Activated T-cell treated with anti-CD3 and anti-CD28 coated beads, Interleukin-2, amount 50 U/mL, for 24 hours (primary cell): ENCODE results near the gene PDE1A.

Source experiments
- DNase-seq: peaks from one replicate; pipeline ENCODE4 v3.0.0-alpha.2; 2020
- H3K27ac Mint-ChIP-seq: 2 replicates; pipeline ENCODE4 v1.8.0; 2020; ENCODE audit warnings: mild to moderate bottlenecking, mixed read lengths
- H3K27me3 Mint-ChIP-seq: 2 replicates; pipeline ENCODE4 v1.8.0; 2020; ENCODE audit warnings: mixed read lengths
- H3K36me3 Mint-ChIP-seq: 2 replicates; pipeline ENCODE4 v1.8.0; 2020; ENCODE audit warnings: low read depth, mixed read lengths
- H3K4me1 Mint-ChIP-seq: 2 replicates; pipeline ENCODE4 v1.8.0; 2020; ENCODE audit warnings: low read depth, mixed read lengths
- H3K4me3 Mint-ChIP-seq: 2 replicates; pipeline ENCODE4 v1.8.0; 2020; ENCODE audit warnings: mild to moderate bottlenecking, moderate library complexity, mixed read lengths
- H3K9me3 Mint-ChIP-seq: 2 replicates; pipeline ENCODE4 v1.8.0; 2020; ENCODE audit warnings: mixed read lengths

The PDE1A gene

GRCh38 chr2:182247831-182248230 is 179.0 kb downstream of the PDE1A start:
- Mint-ChIP-seq H3K27ac (no peak overlapping the region), H3K4me3 (no peak overlapping the region), H3K27me3 (peaks cover 8% of the 10 kb centered on the region), H3K36me3 (no peaks in the 10 kb centered on the region), H3K9me3 (no peaks in the 10 kb centered on the region), H3K4me1 (no peaks in the 10 kb centered on the region)
- no peak for DNase-seq

GRCh38 chr2:182245963-182246362 is 180.9 kb downstream of the PDE1A start:
- Mint-ChIP-seq H3K4me1 (peaks cover 1% of the 10 kb centered on the region), H3K36me3 (no peaks in the 10 kb centered on the region), H3K4me3 (no peak overlapping the region), H3K9me3 (no peaks in the 10 kb centered on the region), H3K27ac (no peak overlapping the region), H3K27me3 (peaks cover 5% of the 10 kb centered on the region)
- DNase-seq: no peak

DNA sequence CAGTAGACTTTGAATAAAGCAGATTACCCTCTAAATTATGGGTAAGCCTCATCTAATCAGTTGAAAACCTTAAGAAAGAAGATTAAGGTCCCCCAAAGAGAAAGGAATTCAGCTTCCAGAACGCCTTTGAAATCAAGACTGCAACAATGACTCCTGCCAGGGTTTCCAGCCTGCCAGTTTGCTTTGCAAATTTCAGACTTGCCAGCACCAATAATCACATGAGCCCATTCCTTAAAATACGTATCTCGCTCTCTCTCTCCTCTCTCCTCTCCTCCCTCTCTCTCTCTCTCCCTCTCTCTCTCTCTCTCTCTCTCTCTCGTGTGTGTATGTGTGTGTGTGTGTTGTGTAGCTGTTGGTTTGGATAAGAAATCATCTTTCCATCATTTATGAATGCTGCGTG is 184.2 kb downstream of the PDE1A start:
- H3K27ac Mint-ChIP-seq: no peak overlapping the region
- no peaks in the 10 kb centered on the region for H3K36me3 Mint-ChIP-seq
- no peaks in the 10 kb centered on the region for H3K9me3 Mint-ChIP-seq
- H3K4me1 Mint-ChIP-seq: peaks cover 5% of the 10 kb centered on the region
- H3K27me3 Mint-ChIP-seq: peaks cover 2% of the 10 kb centered on the region
- H3K4me3 Mint-ChIP-seq: no peak overlapping the region
- no peak for DNase-seq

- Mint-ChIP-seq H3K4me3 (no peak overlapping the region), H3K36me3 (no peaks in the 10 kb centered on the region), H3K9me3 (no peaks in the 10 kb centered on the region), H3K4me1 (peaks cover 5% of the 10 kb centered on the region), H3K27me3 (peaks cover 2% of the 10 kb centered on the region), H3K27ac (no peak overlapping the region)
- DNase-seq: no peak
Measured at GRCh38 chr2:182241936-182242335, 184.9 kb downstream of the PDE1A start.

DNA sequence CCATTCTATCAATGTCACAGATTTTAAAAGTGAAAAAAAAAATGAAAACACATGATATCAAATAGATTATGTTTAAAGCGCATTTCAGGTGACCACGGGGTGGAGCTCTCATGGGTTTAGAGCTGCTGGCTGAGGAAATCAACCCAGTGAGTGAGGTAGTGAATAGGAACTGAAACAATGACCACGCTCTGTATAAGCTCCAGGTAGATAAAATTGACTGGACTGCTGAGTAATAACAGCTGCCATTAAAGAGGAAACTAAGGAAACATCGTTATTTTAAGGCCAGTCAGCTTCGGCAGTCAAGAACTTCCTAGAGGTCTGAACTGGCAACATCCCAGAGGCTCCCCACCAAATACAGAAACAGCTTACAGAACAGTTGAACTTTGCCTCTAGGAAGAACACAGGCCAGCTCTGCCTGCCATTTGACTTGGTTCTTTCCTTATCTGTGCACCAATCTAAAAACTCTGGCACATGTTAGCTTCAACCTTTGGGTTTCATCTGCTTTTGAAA is 185.9 kb downstream of the PDE1A start:
- Mint-ChIP-seq H3K27me3 (peaks cover 2% of the 10 kb centered on the region), H3K4me1 (peaks cover 5% of the 10 kb centered on the region), H3K9me3 (no peaks in the 10 kb centered on the region), H3K27ac (no peak overlapping the region), H3K4me3 (no peak overlapping the region), H3K36me3 (no peaks in the 10 kb centered on the region)
- no peak for DNase-seq

GRCh38 chr2:182230561-182230960 is 196.3 kb downstream of the PDE1A start:
- Mint-ChIP-seq H3K9me3 (no peaks in the 10 kb centered on the region), H3K36me3 (no peaks in the 10 kb centered on the region), H3K4me1 (no peaks in the 10 kb centered on the region), H3K27ac (no peak overlapping the region), H3K4me3 (no peak overlapping the region), H3K27me3 (peaks cover 2% of the 10 kb centered on the region)
- no peak for DNase-seq

DNA sequence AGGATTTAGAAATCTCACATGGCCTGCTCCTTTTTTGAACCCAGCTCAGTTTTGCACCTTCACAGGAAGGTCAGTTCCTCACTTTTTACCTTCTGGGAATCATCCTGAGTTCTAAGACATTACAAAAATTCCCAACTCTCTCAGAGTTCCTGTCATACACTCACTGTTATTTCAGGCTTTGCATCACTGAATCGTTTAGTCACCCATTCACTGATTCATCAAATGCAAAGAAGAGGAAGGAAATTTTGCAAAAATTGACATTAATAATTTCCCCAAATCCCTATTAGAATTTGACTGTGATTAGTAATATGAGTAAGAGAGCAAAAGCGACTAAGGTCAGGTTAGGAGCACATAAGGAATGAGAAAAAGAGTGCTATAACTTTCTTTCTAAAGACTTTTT is 197.5 kb downstream of the PDE1A start:
- Mint-ChIP-seq H3K36me3 (no peaks in the 10 kb centered on the region), H3K27ac (no peak overlapping the region), H3K4me1 (no peaks in the 10 kb centered on the region), H3K4me3 (no peak overlapping the region), H3K27me3 (peaks cover 2% of the 10 kb centered on the region), H3K9me3 (no peaks in the 10 kb centered on the region)
- no peak for DNase-seq

- DNase-seq: no peak
- Mint-ChIP-seq H3K27ac (no peak overlapping the region), H3K4me1 (no peaks in the 10 kb centered on the region), H3K36me3 (no peaks in the 10 kb centered on the region), H3K9me3 (no peaks in the 10 kb centered on the region), H3K4me3 (no peak overlapping the region), H3K27me3 (peaks cover 2% of the 10 kb centered on the region)
Measured at GRCh38 chr2:182228741-182229140, 198.1 kb downstream of the PDE1A start.

DNA sequence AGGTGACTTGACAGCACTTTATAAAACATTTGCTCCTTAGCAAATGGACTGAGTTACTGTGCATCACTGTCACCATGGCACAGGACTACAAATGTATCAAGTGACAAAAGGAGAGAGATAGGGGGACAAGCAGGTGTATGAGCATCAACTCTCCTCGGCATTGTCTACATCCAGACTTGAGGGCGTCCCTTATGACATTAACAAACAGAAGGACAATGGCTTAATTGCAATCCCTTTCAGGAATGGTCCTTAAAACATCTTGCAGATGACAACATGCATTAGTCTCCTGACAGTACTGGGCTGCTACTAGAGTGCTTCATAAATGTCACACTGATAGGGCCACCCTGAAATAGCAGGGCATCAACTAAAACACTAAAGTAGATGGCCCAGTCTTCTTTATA is 198.8 kb downstream of the PDE1A start:
- H3K4me3 Mint-ChIP-seq: no peak overlapping the region
- H3K4me1 Mint-ChIP-seq: no peaks in the 10 kb centered on the region

GRCh38 chr2:182226807-182227206 is 200.0 kb downstream of the PDE1A start:
- Mint-ChIP-seq H3K9me3 (no peaks in the 10 kb centered on the region), H3K36me3 (no peaks in the 10 kb centered on the region), H3K4me3 (no peak overlapping the region), H3K27me3 (no peaks in the 10 kb centered on the region), H3K4me1 (no peaks in the 10 kb centered on the region), H3K27ac (no peak overlapping the region)
- no peak for DNase-seq

More for the DNA sequence above, 198.8 kb downstream of the PDE1A start:
- Mint-ChIP-seq H3K27ac (no peak overlapping the region), H3K27me3 (peaks cover 2% of the 10 kb centered on the region), H3K36me3 (no peaks in the 10 kb centered on the region), H3K9me3 (no peaks in the 10 kb centered on the region)
- DNase-seq: no peak

DNA sequence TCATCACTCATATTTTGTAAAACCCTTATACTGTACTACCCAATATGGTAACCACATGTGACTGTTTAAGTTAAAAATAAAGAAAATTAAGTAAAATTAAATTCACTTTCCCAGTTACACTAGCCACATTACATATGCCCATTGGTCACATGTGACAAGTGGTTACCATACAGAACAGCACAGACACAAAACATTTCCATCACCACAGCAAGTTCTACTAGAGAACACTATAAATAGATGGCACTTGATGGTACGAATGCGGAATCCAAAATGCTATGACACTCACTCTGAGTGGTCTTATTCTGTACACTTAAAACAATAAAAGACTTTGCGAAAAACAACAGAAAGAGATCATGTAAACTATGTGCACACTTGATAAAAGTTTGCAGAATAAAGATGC is 202.2 kb downstream of the PDE1A start:
- Mint-ChIP-seq H3K27me3 (peaks cover 3% of the 10 kb centered on the region), H3K27ac (no peak overlapping the region), H3K4me3 (no peak overlapping the region), H3K36me3 (no peaks in the 10 kb centered on the region), H3K9me3 (no peaks in the 10 kb centered on the region), H3K4me1 (no peaks in the 10 kb centered on the region)
- DNase-seq: no peak

GRCh38 chr2:182220998-182221397 is 205.8 kb downstream of the PDE1A start:
- no peaks in the 10 kb centered on the region for H3K4me1 Mint-ChIP-seq
- H3K27ac Mint-ChIP-seq: no peak overlapping the region
- H3K4me3 Mint-ChIP-seq: no peak overlapping the region
- H3K36me3 Mint-ChIP-seq: no peaks in the 10 kb centered on the region
- no peak for DNase-seq
- H3K27me3 Mint-ChIP-seq: peaks cover 3% of the 10 kb centered on the region
- no peaks in the 10 kb centered on the region for H3K9me3 Mint-ChIP-seq

DNA sequence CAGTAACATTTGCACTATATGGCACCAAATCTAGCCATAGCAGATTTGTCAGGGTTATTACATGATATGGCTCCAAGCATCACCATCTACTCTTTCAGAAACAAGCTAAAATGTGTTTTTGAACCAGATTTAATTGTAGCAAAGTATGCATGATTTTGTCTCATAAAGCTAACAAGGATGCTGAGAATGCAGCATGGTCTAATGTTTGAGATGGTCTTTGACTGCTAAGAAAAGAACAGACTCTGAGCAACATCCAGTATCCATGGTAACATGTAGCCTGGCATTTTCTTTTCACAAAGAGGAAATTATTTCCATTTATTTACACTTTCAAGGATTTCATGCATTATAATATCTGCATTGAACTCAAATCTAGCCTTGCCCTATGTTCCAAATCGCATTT is 206.5 kb downstream of the PDE1A start:
- peaks cover 3% of the 10 kb centered on the region for H3K27me3 Mint-ChIP-seq
- no peak overlapping the region for H3K27ac Mint-ChIP-seq
- no peaks in the 10 kb centered on the region for H3K9me3 Mint-ChIP-seq
- H3K4me3 Mint-ChIP-seq: no peak overlapping the region
- no peaks in the 10 kb centered on the region for H3K4me1 Mint-ChIP-seq
- DNase-seq: no peak
- no peaks in the 10 kb centered on the region for H3K36me3 Mint-ChIP-seq

- no peaks in the 10 kb centered on the region for H3K4me1 Mint-ChIP-seq
- H3K36me3 Mint-ChIP-seq: no peaks in the 10 kb centered on the region
- no peak for DNase-seq
- H3K4me3 Mint-ChIP-seq: no peak overlapping the region
- no peaks in the 10 kb centered on the region for H3K9me3 Mint-ChIP-seq
- H3K27ac Mint-ChIP-seq: no peak overlapping the region
- H3K27me3 Mint-ChIP-seq: no peaks in the 10 kb centered on the region
Measured at GRCh38 chr2:182210669-182211068, 216.2 kb downstream of the PDE1A start.

- Mint-ChIP-seq H3K4me3 (no peak overlapping the region), H3K27me3 (no peaks in the 10 kb centered on the region), H3K27ac (no peak overlapping the region), H3K9me3 (no peaks in the 10 kb centered on the region), H3K4me1 (no peaks in the 10 kb centered on the region), H3K36me3 (no peaks in the 10 kb centered on the region)
- DNase-seq: no peak
Measured at GRCh38 chr2:182208421-182208820, 218.4 kb downstream of the PDE1A start.

DNA sequence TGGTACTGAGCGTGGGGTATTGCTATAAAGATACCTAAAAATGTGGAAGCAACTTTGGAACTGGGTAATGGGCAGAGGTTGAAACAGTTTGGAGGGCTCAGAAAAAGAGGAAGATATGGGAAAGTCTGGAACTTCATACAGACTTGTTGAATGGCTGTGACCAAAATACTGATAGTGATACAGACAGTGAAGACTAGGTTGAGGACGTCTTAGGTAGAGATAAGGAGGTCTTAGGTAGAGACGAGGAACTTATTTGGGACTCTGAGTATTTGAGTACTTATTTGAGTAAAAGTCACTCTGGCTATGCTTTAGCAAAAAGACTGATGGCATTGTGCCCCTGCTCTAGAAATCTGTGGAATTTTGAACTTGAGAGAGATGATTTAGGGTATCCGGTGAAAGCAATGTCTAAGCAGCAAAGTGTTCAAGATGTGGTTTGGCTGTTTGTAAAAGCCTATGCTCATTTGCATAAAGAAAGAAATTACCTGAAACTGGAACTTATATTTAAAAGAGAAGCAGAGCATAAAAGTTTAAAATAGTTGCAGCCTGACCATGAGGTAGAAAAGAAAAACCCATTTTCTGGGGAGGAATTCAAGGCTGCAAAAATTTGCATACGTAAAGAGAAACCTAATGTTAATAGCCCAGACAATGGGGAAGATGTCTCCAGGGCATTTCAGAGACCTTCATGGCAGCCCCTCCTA is 219.6 kb downstream of the PDE1A start:
- no peak overlapping the region for H3K4me3 Mint-ChIP-seq
- H3K36me3 Mint-ChIP-seq: no peaks in the 10 kb centered on the region
- no peak overlapping the region for H3K27ac Mint-ChIP-seq
- no peaks in the 10 kb centered on the region for H3K4me1 Mint-ChIP-seq
- no peaks in the 10 kb centered on the region for H3K27me3 Mint-ChIP-seq
- DNase-seq: no peak
- H3K9me3 Mint-ChIP-seq: no peaks in the 10 kb centered on the region
